NOMO-1 treated with DMSO at 0.1 percent for 48 hours (cell line): ENCODE measurements around the gene PRDM16.

Experiments used
- DNase-seq: peaks from one replicate; lab custom pipeline; 2025; ENCODE audit not compliant: unreplicated experiment; lab: John Stamatoyannopoulos, UW

Gene PRDM16

GRCh38 chr1:3455670-3456448, 386.9 kb downstream of the PRDM16 start:
- DNase-seq: no peak

GRCh38 chr1:3456449-3456963, 387.5 kb downstream of the PRDM16 start:
- no peak for DNase-seq

GRCh38 chr1:3456964-3457909, 388.2 kb downstream of the PRDM16 start:
- no peak for DNase-seq

- no peak for DNase-seq
Observed at GRCh38 chr1:3457910-3458883, 389.2 kb downstream of the PRDM16 start.

GRCh38 chr1:3459051-3459908, 390.3 kb downstream of the PRDM16 start:
- no peak for DNase-seq

- DNase-seq: no peak
Observed at GRCh38 chr1:3459940-3460671, 391.1 kb downstream of the PRDM16 start.

- no peak for DNase-seq
Observed at GRCh38 chr1:3460672-3461131, 391.7 kb downstream of the PRDM16 start.

GRCh38 chr1:3461238-3461933, 392.4 kb downstream of the PRDM16 start:
- DNase-seq: no peak

GRCh38 chr1:3461934-3462275, 392.9 kb downstream of the PRDM16 start:
- no peak for DNase-seq

GRCh38 chr1:3462356-3463012, 393.5 kb downstream of the PRDM16 start:
- DNase-seq: no peak

GRCh38 chr1:3463013-3463385, 394.0 kb downstream of the PRDM16 start:
- no peak for DNase-seq

GRCh38 chr1:3463408-3463863, 394.4 kb downstream of the PRDM16 start:
- no peak for DNase-seq

- no peak for DNase-seq
Observed at GRCh38 chr1:3463891-3464648, 395.1 kb downstream of the PRDM16 start.

GRCh38 chr1:3464649-3465025, 395.6 kb downstream of the PRDM16 start:
- DNase-seq: no peak

- DNase-seq: no peak
Observed at GRCh38 chr1:3465091-3465934, 396.3 kb downstream of the PRDM16 start.

GRCh38 chr1:3465935-3466321, 396.9 kb downstream of the PRDM16 start:
- no peak for DNase-seq
